CD14-positive monocyte (primary cell): Measurements from ENCODE around the gene CXCR4. TPM values are rescaled to one million over a fixed set of nuclear protein-coding genes. Genes with fewer than 3 reads are reported as not detected.

Source experiments
- DNase-seq, 3 donors: peaks; one replicate each; pipeline ENCODE4 v3.0.0-alpha.2; 2011 to 2022
- H2AFZ ChIP-seq: 2 replicates; pipeline ENCODE4 v1.6.0; 2012; ENCODE audit warnings: mild to moderate bottlenecking, low read depth, low read length, inconsistent platforms; ENCODE audit not compliant: insufficient read depth, poor library complexity, severe bottlenecking
- H3K27ac ChIP-seq, 2 donors: 1 replicate in 1 of 2; 2 replicates in 1 of 2; pipeline ENCODE4 v1.5.1; 2012 to 2013; ENCODE audit warnings: low read length in 2 of 2, control low read depth in 1 of 2, inconsistent platforms in 1 of 2, low read depth in 1 of 2, mild to moderate bottlenecking in 1 of 2
- H3K27me3 ChIP-seq, 2 donors: one replicate each; pipeline versions ENCODE4 v1.6.0 to v1.6.1; 2011 to 2013; ENCODE audit warnings: low read length in 2 of 2; ENCODE audit not compliant: control insufficient read depth in 2 of 2, insufficient read depth in 2 of 2
- H3K36me3 ChIP-seq, 2 donors: replicated peaks in 1 of 2; 1 replicate in 1 of 2; 2 replicates in 1 of 2; pipeline versions ENCODE4 v1.5.1 to v1.6.1; 2012 to 2013; ENCODE audit warnings: low read length in 2 of 2, control low read depth in 1 of 2, inconsistent platforms in 1 of 2, mild to moderate bottlenecking in 1 of 2; ENCODE audit not compliant: insufficient read depth in 2 of 2, control insufficient read depth in 1 of 2
- H3K4me1 ChIP-seq, 2 donors: 1 replicate in 1 of 2; 2 replicates in 1 of 2; pipeline versions ENCODE4 v1.5.1 to v1.6.1; 2012 to 2013; ENCODE audit warnings: low read length in 2 of 2, control low read depth in 1 of 2, inconsistent platforms in 1 of 2, mild to moderate bottlenecking in 1 of 2, moderate library complexity in 1 of 2; ENCODE audit not compliant: insufficient read depth in 2 of 2, control insufficient read depth in 1 of 2
- H3K4me2 ChIP-seq: replicated peaks from 2 replicates; pipeline ENCODE3; 2012; ENCODE audit warnings: low read length, moderate library complexity, mild to moderate bottlenecking; ENCODE audit not compliant: poor library complexity, severe bottlenecking; ENCODE audit errors: extremely low read depth
- H3K4me3 ChIP-seq, 3 experiments: fragments of 200-600 bp in 1 of 3; sonication (generic) in 1 of 3; replicated peaks in 1 of 3; 1 replicate in 2 of 3; 2 replicates in 1 of 3; pipeline ENCODE4 v1.5.1; 2011 to 2013; ENCODE audit warnings: low read length in 3 of 3, mild to moderate bottlenecking in 3 of 3, control low read depth in 2 of 3, low read depth in 2 of 3, inconsistent platforms in 1 of 3, moderate library complexity in 1 of 3
- H3K79me2 ChIP-seq: 2 replicates; pipeline ENCODE4 v1.6.0; 2012; ENCODE audit warnings: mild to moderate bottlenecking, control low read depth, inconsistent platforms, low read length, moderate library complexity; ENCODE audit not compliant: insufficient read depth
- H3K9ac ChIP-seq: 2 replicates; pipeline ENCODE4 v1.6.0; 2017; ENCODE audit warnings: low read length, mild to moderate bottlenecking; ENCODE audit not compliant: insufficient read depth, poor library complexity, severe bottlenecking
- H3K9me3 ChIP-seq, 2 donors: replicated peaks in 1 of 2; 1 replicate in 1 of 2; 2 replicates in 1 of 2; pipeline versions ENCODE4 v1.5.1 to v1.6.1; 2012 to 2013; ENCODE audit warnings: low read length in 2 of 2, control low read depth in 1 of 2; ENCODE audit not compliant: control insufficient read depth in 1 of 2, insufficient read depth in 1 of 2
- H4K20me1 ChIP-seq: 2 replicates; pipeline ENCODE4 v1.6.0; 2012; ENCODE audit warnings: mild to moderate bottlenecking, low read length, control low read depth, moderate library complexity; ENCODE audit not compliant: insufficient read depth
- H3K27ac Mint-ChIP-seq, 7 donors: one replicate each; pipeline ENCODE4 v1.8.0; 2020; ENCODE audit warnings: mild to moderate bottlenecking in 7 of 7, mixed read lengths in 7 of 7, moderate library complexity in 6 of 7, inconsistent platforms in 2 of 7
- H3K27me3 Mint-ChIP-seq, 3 donors: one replicate each; pipeline ENCODE4 v1.8.0; 2021 to 2022; ENCODE audit warnings: low read depth in 3 of 3, mild to moderate bottlenecking in 3 of 3, mixed read lengths in 3 of 3, moderate library complexity in 3 of 3, inconsistent platforms in 1 of 3
- H3K36me3 Mint-ChIP-seq, 2 donors: one replicate each; pipeline ENCODE4 v1.8.0; 2020; ENCODE audit warnings: mixed read lengths in 2 of 2, inconsistent platforms in 1 of 2, mild to moderate bottlenecking in 1 of 2
- H3K4me1 Mint-ChIP-seq: one replicate; pipeline ENCODE4 v1.8.0; 2020; ENCODE audit warnings: mild to moderate bottlenecking, mixed read lengths
- H3K4me3 Mint-ChIP-seq, 2 donors: one replicate each; pipeline ENCODE4 v1.8.0; 2020; ENCODE audit warnings: mild to moderate bottlenecking in 2 of 2, mixed read lengths in 2 of 2, moderate library complexity in 1 of 2
- H3K9me3 Mint-ChIP-seq, 7 donors: one replicate each; pipeline ENCODE4 v1.8.0; 2020 to 2022; ENCODE audit warnings: mixed read lengths in 7 of 7, mild to moderate bottlenecking in 6 of 7, moderate library complexity in 6 of 7, inconsistent platforms in 2 of 7
- WGBS: methylation state at CpG from one replicate; pipeline ENCODE4 v1.1.5; 2013; ENCODE audit warnings: missing lambda C conversion rate; ENCODE audit not compliant: insufficient coverage; 5-methylcytosine and 5-hydroxymethylcytosine counted together
- intact Hi-C, 2 donors: fragments of 100-400 bp; cut with micrococcal nuclease; formaldehyde crosslinking; loops; one replicate each; pipeline versions ENCODE4 v1.15.0 to v1.15.1; 2023
- polyA plus RNA-seq, 3 donors: library from polyadenylated mRNA; depleted of rRNA in 1 of 3; unstranded in 2 of 3; stranded (reverse) in 1 of 3; fragments of 300-500 nt in 2 of 3; fragments of >200 nt in 1 of 3; fragmentation: Illumina TruSeq in 2 of 3; gene quantifications; 1 replicate in 2 of 3; 2 replicates in 1 of 3; pipeline ENCODE4 v1.2.3, GENCODE V29; 2012 to 2021
- TF ChIP-seq, protein P1 (sequence below): fragments of 200-600 bp; IDR thresholded peaks from one replicate; pipeline ENCODE4 v1.8.0; 2022; ENCODE audit warnings: antibody characterized with exemption, mild to moderate bottlenecking

Gene CXCR4
- polyA plus RNA-seq, 3 donors: 140 to 1,274 (median 391) TPM

- H3K27me3 ChIP-seq: no peaks in the 10 kb centered on the region
- intact Hi-C loops: loop anchor here (5.0 to 10.0 kb wide), 7 partner anchors 57 to 367 kb away; partner anchors contain the start of genes DARS1 (in 1 of the 2) and UBXN4 (in 1 of the 2)
- H2AFZ ChIP-seq: no peak overlapping the region
- H3K27ac ChIP-seq: peak overlapping the region; percentile 61 to 95
- peaks cover 0 to 3% (median 0%) of the 10 kb centered on the region in 7 donors for H3K9me3 Mint-ChIP-seq
- TF ChIP-seq, protein P1, sequence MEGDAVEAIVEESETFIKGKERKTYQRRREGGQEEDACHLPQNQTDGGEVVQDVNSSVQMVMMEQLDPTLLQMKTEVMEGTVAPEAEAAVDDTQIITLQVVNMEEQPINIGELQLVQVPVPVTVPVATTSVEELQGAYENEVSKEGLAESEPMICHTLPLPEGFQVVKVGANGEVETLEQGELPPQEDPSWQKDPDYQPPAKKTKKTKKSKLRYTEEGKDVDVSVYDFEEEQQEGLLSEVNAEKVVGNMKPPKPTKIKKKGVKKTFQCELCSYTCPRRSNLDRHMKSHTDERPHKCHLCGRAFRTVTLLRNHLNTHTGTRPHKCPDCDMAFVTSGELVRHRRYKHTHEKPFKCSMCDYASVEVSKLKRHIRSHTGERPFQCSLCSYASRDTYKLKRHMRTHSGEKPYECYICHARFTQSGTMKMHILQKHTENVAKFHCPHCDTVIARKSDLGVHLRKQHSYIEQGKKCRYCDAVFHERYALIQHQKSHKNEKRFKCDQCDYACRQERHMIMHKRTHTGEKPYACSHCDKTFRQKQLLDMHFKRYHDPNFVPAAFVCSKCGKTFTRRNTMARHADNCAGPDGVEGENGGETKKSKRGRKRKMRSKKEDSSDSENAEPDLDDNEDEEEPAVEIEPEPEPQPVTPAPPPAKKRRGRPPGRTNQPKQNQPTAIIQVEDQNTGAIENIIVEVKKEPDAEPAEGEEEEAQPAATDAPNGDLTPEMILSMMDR: no peak
- peaks cover 65% of the 10 kb centered on the region for H3K4me1 Mint-ChIP-seq
- H3K79me2 ChIP-seq: peaks cover 55% of the 10 kb centered on the region
- no peaks in the 10 kb centered on the region for H3K9me3 ChIP-seq
- H4K20me1 ChIP-seq: peaks cover 27% of the 10 kb centered on the region
- H3K36me3 ChIP-seq: peaks cover 20% of the 10 kb centered on the region in 2 donors
- 58% methylated on average over 4 of the region's 6 CpGs for WGBS
- H3K36me3 Mint-ChIP-seq: peaks cover 26% of the 10 kb centered on the region in 2 donors
- peak overlapping the region; percentile 85 to 97 (median 94) for H3K27ac Mint-ChIP-seq
- peaks cover 0 to 3% (median 0%) of the 10 kb centered on the region in 3 donors for H3K27me3 Mint-ChIP-seq
- peak overlapping the region in 1 of 3 experiments; percentile 27 for H3K4me3 ChIP-seq
- H3K4me1 ChIP-seq: peaks cover 65 to 70% of the 10 kb centered on the region in 2 donors
- peak overlapping the region; percentile 47 to 55 for H3K4me3 Mint-ChIP-seq
- peak overlapping the region; percentile 95 for H3K4me2 ChIP-seq
- no peak overlapping the region for H3K9ac ChIP-seq
- peak; percentile 27 to 57 (median 49) for DNase-seq
Measured at GRCh38 chr2:136111711-136112110, 6.2 kb downstream of the CXCR4 start.

- H3K4me1 ChIP-seq: peaks cover 68 to 72% of the 10 kb centered on the region in 2 donors
- Mint-ChIP-seq H3K27me3 (peaks cover 0 to 3% (median 0%) of the 10 kb centered on the region in 3 donors), H3K4me3 (peak overlapping the region in 1 of 2 donors; percentile 40), H3K27ac (peak overlapping the region; percentile 43 to 97 (median 91)), H3K9me3 (peaks cover 0 to 3% (median 0%) of the 10 kb centered on the region in 7 donors), H3K36me3 (peaks cover 23% of the 10 kb centered on the region in 2 donors), H3K4me1 (peaks cover 69% of the 10 kb centered on the region)
- peaks cover 17% of the 10 kb centered on the region for H4K20me1 ChIP-seq
- WGBS: no CpG with 5 or more reads among the region's 1 CpG
- H3K36me3 ChIP-seq: peaks cover 18 to 19% of the 10 kb centered on the region in 2 donors
- no peak overlapping the region for H2AFZ ChIP-seq
- H3K4me3 ChIP-seq: peak overlapping the region in 1 of 3 experiments; percentile 16
- DNase-seq: peak; percentile 58 to 80 (median 70)
- H3K9me3 ChIP-seq: no peaks in the 10 kb centered on the region
- peak overlapping the region; percentile 31 for H3K4me2 ChIP-seq
- H3K27ac ChIP-seq: peak overlapping the region in 1 of 2 donors; percentile 95
- TF ChIP-seq, protein P1: no peak
- H3K27me3 ChIP-seq: no peaks in the 10 kb centered on the region
- intact Hi-C loops: loop anchor here (5.0 to 10.0 kb wide), 7 partner anchors 56 to 366 kb away; partner anchors contain the start of genes DARS1 (in 1 of the 2) and UBXN4 (in 1 of the 2)
- H3K79me2 ChIP-seq: peaks cover 43% of the 10 kb centered on the region
- H3K9ac ChIP-seq: no peak overlapping the region
Measured at GRCh38 chr2:136110526-136110925, 7.4 kb downstream of the CXCR4 start.
